ENCODE results near the gene DNAJC11. TPM values are rescaled to one million over a fixed set of nuclear protein-coding genes. Genes with fewer than 3 reads are reported as not detected.

Gene DNAJC11
- polyA plus RNA-seq, 2 of the 4 experiments (the other 2 are of a cell fraction): 35.7 to 48.5 TPM

DNA sequence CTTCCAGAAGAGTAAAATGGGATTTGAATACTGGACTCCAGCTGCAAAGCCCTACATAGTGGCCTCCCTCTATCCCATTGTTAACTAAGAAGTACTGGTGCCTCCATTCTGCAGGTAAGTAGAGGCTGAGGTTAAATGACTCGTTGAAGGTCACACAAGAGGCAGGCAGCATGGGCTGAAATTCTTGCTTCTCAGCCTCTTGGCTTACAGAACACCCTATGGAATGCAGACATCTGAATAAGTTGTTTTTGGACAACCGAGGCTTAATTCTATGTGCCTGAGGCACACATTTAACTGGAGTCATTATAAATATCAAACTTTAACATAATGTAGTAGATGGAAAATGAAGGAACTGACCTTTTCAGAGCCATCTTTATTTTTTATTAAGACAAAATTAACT, 5.7 kb downstream of the DNAJC11 start:
- WGBS (ENCODE audit: missing lambda C conversion rate): 53% methylated on average over 2 of the region's 2 CpGs
- Histone ChIP-seq H3K9me3 (no peaks in the 10 kb centered on the region), H3K4me1 (peaks cover 10% of the 10 kb centered on the region; the same call in 1 of the 3 replicates), H3K4me2 (no peak overlapping the region), H3K27ac (no peak overlapping the region), H3K4me3 (no peak overlapping the region)
- no peak for FAIRE-seq
- TF ChIP-seq POLR2AphosphoS2 (conservative IDR thresholded peaks at IDR 0.05; ENCODE audit: low read length) (no peak), HEYL (CRISPR knock-in tag; IDR thresholded peaks at IDR 0.05) (no peak), KDM5A (IDR thresholded peaks at IDR 0.05) (no peak), REST (IDR thresholded peaks at IDR 0.05) (no peak), MAFK (IDR thresholded peaks at IDR 0.05; ENCODE audit: partially characterized antibody) (no peak), FOSL2 (IDR thresholded peaks at IDR 0.05) (no peak), FOSL2 (CRISPR knock-in tag; IDR thresholded peaks at IDR 0.05) (no peak), EHMT2 (IDR thresholded peaks at IDR 0.05; ENCODE audit: low read depth) (no peak), NR3C1 (IDR thresholded peaks at IDR 0.05) (no peak), ZFP36 (IDR thresholded peaks at IDR 0.05; ENCODE audit: borderline replicate concordance, partially characterized antibody) (no peak), CTCF (IDR thresholded peaks at IDR 0.05) (no peak)
- TF ChIP-seq, protein P1, sequence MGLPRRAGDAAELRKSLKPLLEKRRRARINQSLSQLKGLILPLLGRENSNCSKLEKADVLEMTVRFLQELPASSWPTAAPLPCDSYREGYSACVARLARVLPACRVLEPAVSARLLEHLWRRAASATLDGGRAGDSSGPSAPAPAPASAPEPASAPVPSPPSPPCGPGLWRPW (IDR thresholded peaks at IDR 0.05): no peak
- TF ChIP-seq, protein P2, sequence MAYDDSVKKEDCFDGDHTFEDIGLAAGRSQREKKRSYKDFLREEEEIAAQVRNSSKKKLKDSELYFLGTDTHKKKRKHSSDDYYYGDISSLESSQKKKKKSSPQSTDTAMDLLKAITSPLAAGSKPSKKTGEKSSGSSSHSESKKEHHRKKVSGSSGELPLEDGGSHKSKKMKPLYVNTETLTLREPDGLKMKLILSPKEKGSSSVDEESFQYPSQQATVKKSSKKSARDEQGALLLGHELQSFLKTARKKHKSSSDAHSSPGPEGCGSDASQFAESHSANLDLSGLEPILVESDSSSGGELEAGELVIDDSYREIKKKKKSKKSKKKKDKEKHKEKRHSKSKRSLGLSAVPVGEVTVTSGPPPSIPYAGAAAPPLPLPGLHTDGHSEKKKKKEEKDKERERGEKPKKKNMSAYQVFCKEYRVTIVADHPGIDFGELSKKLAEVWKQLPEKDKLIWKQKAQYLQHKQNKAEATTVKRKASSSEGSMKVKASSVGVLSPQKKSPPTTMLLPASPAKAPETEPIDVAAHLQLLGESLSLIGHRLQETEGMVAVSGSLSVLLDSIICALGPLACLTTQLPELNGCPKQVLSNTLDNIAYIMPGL (CRISPR knock-in tag; IDR thresholded peaks at IDR 0.05; ENCODE audit: borderline replicate concordance): no peak
- no peak for ATAC-seq
- ChIA-PET CTCF (no interaction called here), POLR2A (no interaction called here)
- DNase-seq (ENCODE audit: low read depth in 1 of 2, low spot score in 1 of 2): no peak

- no peak overlapping the region for H3K4me3 ChIP-seq
- FAIRE-seq (no peak), DNase-seq (ENCODE audit: low read depth in 1 of 2, low spot score in 1 of 2) (no peak), ATAC-seq (no peak)
- no peak overlapping the region for H3K27ac ChIP-seq
- TF ChIP-seq KDM1A (IDR thresholded peaks at IDR 0.05; ENCODE audit: low read depth) (no peak), FOXS1 (CRISPR knock-in tag; IDR thresholded peaks at IDR 0.05) (no peak), JUNB (IDR thresholded peaks at IDR 0.05) (no peak), SMC3 (IDR thresholded peaks at IDR 0.05) (no peak), CTCF (IDR thresholded peaks at IDR 0.05) (no peak)
- ChIA-PET POLR2A (no interaction called here), CTCF (interaction anchor here (4.5 kb wide), 1 partner anchor 7 kb away, joined by 22 read pairs; the partner anchor contains the start of gene DNAJC11)
- H3K4me1 ChIP-seq: no peaks in the 10 kb centered on the region
- H3K4me2 ChIP-seq: no peak overlapping the region
- 94% methylated on average over 10 of the region's 10 CpGs for WGBS (ENCODE audit: missing lambda C conversion rate)
- no peaks in the 10 kb centered on the region for H3K9me3 ChIP-seq
These were observed 7.4 kb downstream of the DNAJC11 start for GRCh38 chr1:6694121-6694713.

Measured in A549 (cell line).